ENCODE data around the gene CEP250. TPM values are rescaled to one million over a fixed set of nuclear protein-coding genes. Genes with fewer than 3 reads are reported as not detected.

The CEP250 gene
- total RNA-seq, 1 experiment from 2014 or later = 63.6 TPM

DNA sequence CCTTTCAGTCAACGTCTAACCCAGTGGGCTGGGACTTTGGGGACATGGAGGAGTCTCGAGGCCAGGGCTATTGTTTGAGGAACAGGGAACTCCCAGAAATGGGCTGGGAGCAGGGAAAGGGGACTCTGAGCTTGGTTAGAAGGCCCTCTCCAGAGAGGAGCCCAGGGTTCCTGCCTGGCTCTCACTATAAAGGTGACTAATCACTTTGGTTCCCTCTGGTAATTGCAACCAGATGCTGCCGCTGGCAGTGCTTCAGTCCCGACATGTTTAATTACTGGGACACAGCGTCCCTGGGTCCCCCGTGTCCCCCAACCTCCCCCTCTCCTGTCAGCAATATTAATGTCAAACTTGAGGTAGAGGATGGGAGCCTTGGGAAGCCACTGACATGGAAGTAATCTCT is 12.4 kb upstream of the CEP250 start:
- CTCF ChIA-PET = interaction anchor here (0.7 kb wide), 1 partner anchor 161 kb away, joined by 6 read pairs; no protein-coding TSS in a partner anchor
- H4K20me1 ChIP-seq (ENCODE audit: insufficient read depth) = no peaks in the 10 kb centered on the region
- intact Hi-C loops (cut with micrococcal nuclease; ENCODE audit: unreplicated experiment) = no loop called here
- no peaks in the 10 kb centered on the region for H3K9me3 ChIP-seq (ENCODE audit: insufficient read depth, low read depth)
- H3K79me2 ChIP-seq (ENCODE audit: low read depth) = no peaks in the 10 kb centered on the region
- no peaks in the 10 kb centered on the region for H3K27me3 ChIP-seq (ENCODE audit: insufficient read depth, low read depth)
- H3K36me3 ChIP-seq (ENCODE audit: low read depth) = no peaks in the 10 kb centered on the region
- H3F3A ChIP-seq (ENCODE audit: insufficient read depth, low read depth) = no peaks in the 10 kb centered on the region; the same call in 1 of the 2 replicates
- POLR2A ChIA-PET (ENCODE audit: unreplicated experiment) = no interaction called here
- DNase-seq = no peak
- H3K4me2 ChIP-seq = no peak overlapping the region
- no peak for TF ChIP-seq EZH2 (IDR thresholded peaks at IDR 0.05; ENCODE audit: low read depth)
- TF ChIP-seq CTCF (conservative IDR thresholded peaks at IDR 0.05) = no peak
- H2AFZ ChIP-seq = no peak overlapping the region
- no peak overlapping the region for H3K4me3 ChIP-seq
- H3K27ac ChIP-seq = no peak overlapping the region
- H3K4me1 ChIP-seq (replicated peaks; ENCODE audit: insufficient read depth) = no peaks in the 10 kb centered on the region
- no TSS peak for BruUV-seq (replicated peaks)
- no peaks in the 10 kb centered on the region for H3K9me2 ChIP-seq (ENCODE audit: insufficient read depth)

DNA sequence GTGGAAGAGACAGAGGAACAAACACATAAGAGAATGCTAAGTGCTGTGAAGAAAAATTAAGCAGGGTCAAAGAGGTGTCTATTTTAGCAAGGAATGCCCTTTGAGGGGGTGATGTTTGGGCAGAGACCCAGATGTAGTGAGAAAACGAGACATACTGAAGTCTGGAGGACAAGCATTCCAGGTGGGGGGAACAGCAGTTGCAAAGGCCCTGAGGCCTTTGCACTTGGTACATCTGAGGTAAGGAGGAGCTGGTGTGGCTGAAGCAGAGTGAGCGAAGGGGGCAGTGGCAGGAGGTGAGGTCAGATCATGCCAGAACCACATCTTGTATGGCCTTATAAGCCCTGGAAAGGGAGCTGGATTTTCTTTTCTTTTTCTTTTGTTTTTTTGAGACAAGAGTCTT is 11.2 kb upstream of the CEP250 start:
- Histone ChIP-seq H4K20me1 (ENCODE audit: insufficient read depth) (no peaks in the 10 kb centered on the region), H3F3A (ENCODE audit: insufficient read depth, low read depth) (no peaks in the 10 kb centered on the region; the same call in 1 of the 2 replicates), H3K4me3 (no peak overlapping the region), H3K9me3 (ENCODE audit: insufficient read depth, low read depth) (no peaks in the 10 kb centered on the region), H3K9me2 (ENCODE audit: insufficient read depth) (no peaks in the 10 kb centered on the region), H3K79me2 (ENCODE audit: low read depth) (no peaks in the 10 kb centered on the region), H3K27ac (no peak overlapping the region), H3K36me3 (ENCODE audit: low read depth) (no peaks in the 10 kb centered on the region), H2AFZ (no peak overlapping the region), H3K27me3 (ENCODE audit: insufficient read depth, low read depth) (no peaks in the 10 kb centered on the region), H3K4me2 (no peak overlapping the region), H3K4me1 (replicated peaks; ENCODE audit: insufficient read depth) (no peaks in the 10 kb centered on the region)
- TF ChIP-seq CTCF (conservative IDR thresholded peaks at IDR 0.05) = no peak
- ChIA-PET POLR2A (ENCODE audit: unreplicated experiment) (no interaction called here), CTCF (no interaction called here)
- no peak for DNase-seq
- intact Hi-C loops (cut with micrococcal nuclease; ENCODE audit: unreplicated experiment) = no loop called here
- no TSS peak for BruUV-seq (replicated peaks)

DNA sequence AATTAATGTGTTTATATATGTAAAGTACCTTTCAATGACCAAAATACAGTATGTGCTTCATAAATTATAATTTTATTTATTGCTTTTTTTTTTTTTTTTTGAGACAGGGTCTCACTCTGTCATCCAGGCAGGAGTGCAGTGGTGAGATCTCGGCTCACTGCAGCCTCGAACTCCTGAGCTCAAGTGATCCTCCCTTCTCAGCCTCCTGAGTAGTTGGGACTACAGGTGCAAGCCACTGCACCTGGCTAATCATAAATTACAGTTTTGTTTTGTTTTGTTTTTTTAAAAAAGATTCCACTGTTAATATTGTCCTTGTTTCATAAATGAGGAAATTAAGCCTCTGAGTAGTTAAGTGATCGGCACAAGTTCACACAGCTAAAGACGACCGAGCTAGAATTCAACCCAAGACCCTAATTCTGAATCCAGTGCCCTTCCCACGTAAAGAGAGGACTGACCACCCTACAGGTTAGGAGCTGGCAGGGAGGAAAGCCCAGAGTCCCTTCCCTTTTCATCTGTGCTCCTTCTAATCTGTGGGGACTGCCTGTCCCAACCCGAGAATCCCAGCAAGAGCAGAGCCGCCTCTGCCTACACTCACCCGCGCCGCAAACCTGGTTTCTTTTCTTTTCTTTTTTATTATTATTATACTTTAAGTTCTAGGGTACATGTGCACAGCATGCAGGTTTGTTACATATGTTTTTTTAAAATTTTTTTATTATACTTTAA is 8.9 kb upstream of the CEP250 start:
- intact Hi-C loops (cut with micrococcal nuclease; ENCODE audit: unreplicated experiment) = loop anchor here (2.0 kb wide), 2 partner anchors 142 to 302 kb away; no protein-coding TSS in a partner anchor
- H3K36me3 ChIP-seq (ENCODE audit: low read depth) = no peaks in the 10 kb centered on the region
- DNase-seq = no peak
- BruUV-seq (replicated peaks) = no TSS peak
- no peaks in the 10 kb centered on the region for H4K20me1 ChIP-seq (ENCODE audit: insufficient read depth)
- H3K9me2 ChIP-seq (ENCODE audit: insufficient read depth) = no peaks in the 10 kb centered on the region
- no peaks in the 10 kb centered on the region; the same call in 1 of the 2 replicates for H3F3A ChIP-seq (ENCODE audit: insufficient read depth, low read depth)
- CTCF ChIA-PET = interaction anchor here (0.6 to 1.0 kb wide), 3 partner anchors 11 to 302 kb away, joined by 4 to 14 read pairs (median 4); no protein-coding TSS in a partner anchor
- H3K4me3 ChIP-seq = no peak overlapping the region
- peak overlapping the region; percentile 59; the same call in 1 of the 2 replicates for H3K4me2 ChIP-seq
- no peak overlapping the region for H2AFZ ChIP-seq
- POLR2A ChIA-PET (ENCODE audit: unreplicated experiment) = no interaction called here
- no peaks in the 10 kb centered on the region for H3K79me2 ChIP-seq (ENCODE audit: low read depth)
- no peak overlapping the region for H3K27ac ChIP-seq
- TF ChIP-seq CTCF (conservative IDR thresholded peaks at IDR 0.05) (no peak), EZH2 (IDR thresholded peaks at IDR 0.05; ENCODE audit: low read depth) (no peak)
- no peaks in the 10 kb centered on the region for H3K9me3 ChIP-seq (ENCODE audit: insufficient read depth, low read depth)
- H3K4me1 ChIP-seq (replicated peaks; ENCODE audit: insufficient read depth) = no peaks in the 10 kb centered on the region
- H3K27me3 ChIP-seq (ENCODE audit: insufficient read depth, low read depth) = no peaks in the 10 kb centered on the region

All from PC-9 (cell line).